GM10847 (cell line): Measurements from ENCODE around the gene UNK.

ENCODE experiments used
- POLR2A ChIP-seq: IDR thresholded peaks from 2 replicates; pipeline ENCODE4 v1.6.1; 2011; ENCODE audit not compliant: insufficient read length; ENCODE audit errors: extremely low read depth

UNK gene

DNA sequence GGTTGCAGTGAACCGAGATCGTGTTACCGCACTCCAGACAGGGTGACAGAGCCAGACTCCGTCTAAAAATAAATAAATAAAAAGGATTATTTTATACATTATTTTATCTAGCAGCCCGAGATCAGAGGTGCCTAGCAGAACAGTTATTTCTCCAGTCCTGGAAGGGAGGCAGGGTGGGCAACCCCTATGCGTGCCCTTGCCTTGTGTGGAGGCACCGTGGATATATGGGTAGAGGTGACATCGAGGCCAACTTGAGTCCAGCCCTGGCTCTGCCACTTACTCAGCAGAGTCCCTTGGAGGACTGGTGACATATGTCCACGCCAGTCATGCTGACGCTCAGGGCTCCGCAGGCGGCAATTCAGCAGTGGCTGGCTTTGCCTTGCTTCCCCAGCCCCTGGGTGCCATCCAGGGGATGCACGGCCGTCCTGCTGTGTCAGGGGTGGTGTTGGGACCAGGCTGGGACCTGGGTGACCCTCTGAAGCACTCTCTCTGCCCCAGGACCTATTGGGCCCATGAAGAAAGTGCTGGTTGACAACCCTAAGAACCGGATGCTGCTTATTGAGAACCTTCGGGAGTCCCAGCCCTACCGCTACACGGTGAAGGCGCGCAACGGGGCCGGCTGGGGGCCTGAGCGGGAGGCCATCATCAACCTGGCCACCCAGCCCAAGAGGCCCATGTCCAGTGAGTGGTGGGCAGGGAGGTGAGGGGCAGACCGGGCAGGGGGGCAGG lies 32.8 kb upstream of the UNK start:
- TF ChIP-seq POLR2A, result no peak

DNA sequence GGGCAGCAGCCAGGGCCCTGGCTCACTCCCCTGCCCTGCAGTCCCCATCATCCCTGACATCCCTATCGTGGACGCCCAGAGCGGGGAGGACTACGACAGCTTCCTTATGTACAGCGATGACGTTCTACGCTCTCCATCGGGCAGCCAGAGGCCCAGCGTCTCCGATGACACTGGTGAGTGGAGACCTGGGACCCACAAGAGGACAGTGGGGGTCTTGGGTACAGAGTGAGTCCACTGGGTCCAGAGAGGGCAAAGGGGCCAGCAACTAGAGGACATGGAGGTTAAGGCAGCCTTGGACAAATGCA lies 32.2 kb upstream of the UNK start:
- TF ChIP-seq POLR2A, result no peak

DNA sequence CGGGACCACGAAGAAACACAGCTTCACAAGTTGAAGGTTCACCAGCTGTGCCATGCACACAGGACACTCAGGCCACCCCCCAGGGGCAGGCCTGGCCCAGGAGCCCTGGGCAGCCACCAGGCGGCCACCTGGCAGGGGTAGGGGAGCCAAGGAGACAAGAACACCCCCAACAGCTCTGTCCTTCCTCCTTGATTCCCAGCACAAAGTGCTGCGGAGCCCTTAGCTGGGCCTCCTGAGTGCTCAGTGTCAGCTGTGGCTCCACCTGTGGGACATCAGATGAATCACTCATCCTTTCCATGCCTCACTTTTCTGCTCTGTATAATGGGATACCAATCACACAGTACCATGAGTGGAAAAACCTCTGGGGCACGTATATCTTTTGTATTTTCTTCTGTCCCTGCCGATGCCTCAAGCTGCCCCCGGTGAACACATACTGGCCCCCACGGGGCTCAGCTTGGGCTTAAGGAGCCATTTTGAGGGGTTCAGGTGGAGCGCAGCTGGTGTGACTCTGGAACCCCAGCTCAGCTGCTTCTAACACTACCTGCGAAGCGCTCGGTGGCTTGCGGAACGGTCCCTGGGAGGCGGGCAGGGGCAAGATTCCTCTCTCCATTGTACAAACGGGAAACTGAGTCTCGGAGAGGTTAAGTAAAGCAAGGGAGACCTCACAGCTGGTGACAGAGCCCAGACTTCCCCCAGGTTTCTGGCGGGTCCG lies 31.6 kb upstream of the UNK start:
- no peak for TF ChIP-seq POLR2A

DNA sequence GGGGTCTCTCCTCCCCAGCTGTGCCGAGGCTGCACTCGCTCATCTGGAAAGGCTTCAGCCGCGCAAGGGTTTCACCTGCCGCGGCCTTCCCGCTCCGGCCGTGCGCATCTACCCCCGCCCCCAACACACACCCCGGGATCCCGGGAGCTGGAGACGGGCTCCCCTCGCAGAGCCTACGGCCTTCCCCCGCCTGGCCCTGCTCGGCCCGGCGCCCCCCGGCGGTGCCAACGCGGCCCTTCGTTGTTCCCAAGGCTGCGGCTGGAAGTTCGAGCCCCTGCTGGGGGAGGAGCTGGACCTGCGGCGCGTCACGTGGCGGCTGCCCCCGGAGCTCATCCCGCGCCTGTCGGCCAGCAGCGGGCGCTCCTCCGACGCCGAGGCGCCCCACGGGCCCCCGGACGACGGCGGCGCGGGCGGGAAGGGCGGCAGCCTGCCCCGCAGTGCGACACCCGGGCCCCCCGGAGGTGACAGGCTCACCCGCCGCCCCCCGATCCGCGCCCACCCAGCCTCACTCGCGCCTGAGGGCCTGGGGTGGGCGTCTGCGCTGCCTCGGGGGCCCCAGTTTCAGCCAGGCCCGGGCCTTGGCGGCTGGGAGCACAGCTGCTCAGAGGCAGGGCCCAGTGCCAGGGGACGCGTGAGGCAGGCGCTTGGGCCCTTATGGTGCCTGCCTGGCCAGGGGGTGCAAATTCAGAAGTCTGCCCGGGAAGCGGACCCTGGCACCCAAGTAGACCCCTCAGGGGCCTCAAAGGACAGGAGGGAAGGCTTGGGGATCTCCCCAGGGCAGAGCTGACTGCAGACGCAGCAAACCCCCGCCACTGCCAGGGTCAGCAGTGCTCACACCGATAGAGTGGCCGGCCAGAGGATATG lies 30.9 kb upstream of the UNK start:
- peak; percentile 25 for TF ChIP-seq POLR2A

DNA sequence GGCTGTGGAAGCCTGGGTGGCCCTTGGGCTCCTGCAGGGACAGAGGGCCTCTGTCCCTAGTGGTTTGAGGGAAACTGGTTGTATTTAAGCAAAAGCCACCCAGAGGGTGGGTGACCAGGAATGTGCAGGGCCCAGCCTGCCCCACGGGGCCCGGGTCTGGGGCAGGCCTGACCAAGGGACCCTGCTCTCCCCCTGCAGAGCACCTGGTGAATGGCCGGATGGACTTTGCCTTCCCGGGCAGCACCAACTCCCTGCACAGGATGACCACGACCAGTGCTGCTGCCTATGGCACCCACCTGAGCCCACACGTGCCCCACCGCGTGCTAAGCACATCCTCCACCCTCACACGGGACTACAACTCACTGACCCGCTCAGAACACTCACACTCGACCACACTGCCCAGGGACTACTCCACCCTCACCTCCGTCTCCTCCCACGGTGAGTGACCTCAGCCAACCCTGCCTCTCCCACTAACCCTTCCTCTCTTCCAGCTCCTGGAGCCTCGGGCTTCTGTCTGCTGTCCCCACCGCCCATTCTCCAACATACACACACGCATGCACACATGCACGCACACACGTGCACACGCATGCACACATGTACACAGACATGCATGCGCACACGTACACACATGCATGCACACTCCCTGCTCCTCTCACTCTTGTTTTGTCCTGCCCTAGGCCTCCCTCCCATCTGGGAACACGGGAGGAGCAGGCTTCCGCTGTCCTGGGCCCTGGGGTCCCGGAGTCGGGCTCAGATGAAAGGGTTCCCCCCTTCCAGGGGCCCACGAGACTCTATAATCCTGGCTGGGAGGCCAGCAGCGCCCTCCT lies 30.0 kb upstream of the UNK start:
- no peak for TF ChIP-seq POLR2A

DNA sequence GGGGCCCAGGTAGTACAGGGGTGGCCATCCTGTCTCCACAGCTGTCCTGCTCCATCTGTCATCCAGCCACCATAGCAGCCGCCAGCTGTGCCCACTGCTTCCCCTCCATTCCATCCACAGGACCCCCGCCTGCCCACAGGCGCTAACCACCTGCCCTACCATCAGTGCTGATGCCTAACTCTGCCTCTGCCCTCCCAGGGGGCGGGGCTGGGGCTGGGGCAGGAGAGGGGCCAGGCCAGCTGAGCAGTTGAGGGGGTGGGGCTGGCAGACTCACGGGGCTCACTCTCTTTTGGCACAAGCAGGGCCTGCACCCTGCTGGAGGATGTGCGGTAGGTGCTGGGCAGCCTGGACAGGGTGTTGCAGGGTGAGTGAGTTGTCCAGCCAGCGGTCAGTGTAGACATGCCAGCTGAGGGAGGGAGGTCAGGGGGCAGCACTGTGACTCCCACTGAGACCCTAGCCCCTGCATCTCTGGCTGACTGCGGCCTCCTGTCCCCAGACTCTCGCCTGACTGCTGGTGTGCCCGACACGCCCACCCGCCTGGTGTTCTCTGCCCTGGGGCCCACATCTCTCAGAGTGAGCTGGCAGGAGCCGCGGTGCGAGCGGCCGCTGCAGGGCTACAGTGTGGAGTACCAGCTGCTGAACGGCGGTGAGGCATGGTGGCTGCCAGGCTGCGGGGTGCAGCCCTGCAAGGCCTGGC lies 29.3 kb upstream of the UNK start:
- TF ChIP-seq POLR2A, result no peak

DNA sequence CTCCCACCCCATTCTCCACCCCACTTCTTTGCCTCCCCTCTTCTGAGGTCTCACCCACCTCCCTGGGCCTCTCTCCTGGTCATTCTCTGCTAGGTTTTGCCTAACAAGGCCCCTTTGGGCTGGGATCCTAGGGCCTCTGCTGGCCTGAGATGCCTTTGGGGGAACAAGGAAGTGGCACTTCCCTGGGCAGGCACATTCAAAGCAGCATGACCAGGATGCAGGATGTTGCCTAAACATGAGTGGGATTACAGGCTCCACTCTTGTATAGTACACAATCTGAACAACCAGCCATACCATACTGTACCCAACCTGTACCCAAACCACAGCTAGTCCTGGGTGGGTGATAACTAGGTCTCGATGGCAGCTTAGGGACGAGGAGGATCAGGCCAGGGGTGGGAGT lies 28.6 kb upstream of the UNK start:
- TF ChIP-seq POLR2A, result no peak

DNA sequence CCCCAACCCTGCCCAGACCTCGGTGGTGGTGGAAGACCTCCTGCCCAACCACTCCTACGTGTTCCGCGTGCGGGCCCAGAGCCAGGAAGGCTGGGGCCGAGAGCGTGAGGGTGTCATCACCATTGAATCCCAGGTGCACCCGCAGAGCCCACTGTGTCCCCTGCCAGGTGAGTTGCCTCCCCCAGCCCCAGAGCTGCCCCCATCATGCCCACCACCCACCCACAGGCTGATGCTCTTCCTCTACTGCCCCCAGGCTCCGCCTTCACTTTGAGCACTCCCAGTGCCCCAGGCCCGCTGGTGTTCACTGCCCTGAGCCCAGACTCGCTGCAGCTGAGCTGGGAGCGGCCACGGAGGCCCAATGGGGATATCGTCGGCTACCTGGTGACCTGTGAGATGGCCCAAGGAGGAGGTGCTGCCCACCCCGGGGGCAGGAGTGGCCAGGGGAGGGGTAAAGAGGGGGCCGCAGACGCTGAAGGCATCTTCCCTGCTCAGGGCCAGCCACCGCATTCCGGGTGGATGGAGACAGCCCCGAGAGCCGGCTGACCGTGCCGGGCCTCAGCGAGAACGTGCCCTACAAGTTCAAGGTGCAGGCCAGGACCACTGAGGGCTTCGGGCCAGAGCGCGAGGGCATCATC lies 28.0 kb upstream of the UNK start:
- no peak for TF ChIP-seq POLR2A

DNA sequence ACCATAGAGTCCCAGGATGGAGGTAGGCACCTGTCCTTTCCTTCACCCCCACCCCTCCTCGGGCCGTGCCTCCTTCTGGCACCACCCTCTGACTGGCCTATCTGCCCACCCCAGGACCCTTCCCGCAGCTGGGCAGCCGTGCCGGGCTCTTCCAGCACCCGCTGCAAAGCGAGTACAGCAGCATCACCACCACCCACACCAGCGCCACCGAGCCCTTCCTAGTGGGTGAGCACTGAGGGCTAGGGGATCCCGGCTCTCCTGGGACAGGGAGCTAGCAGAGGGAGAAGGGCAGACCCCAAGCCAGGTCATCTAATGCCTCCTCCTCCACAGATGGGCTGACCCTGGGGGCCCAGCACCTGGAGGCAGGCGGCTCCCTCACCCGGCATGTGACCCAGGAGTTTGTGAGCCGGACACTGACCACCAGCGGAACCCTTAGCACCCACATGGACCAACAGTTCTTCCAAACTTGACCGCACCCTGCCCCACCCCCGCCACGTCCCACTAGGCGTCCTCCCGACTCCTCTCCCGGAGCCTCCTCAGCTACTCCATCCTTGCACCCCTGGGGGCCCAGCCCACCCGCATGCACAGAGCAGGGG lies 27.4 kb upstream of the UNK start:
- no peak for TF ChIP-seq POLR2A

DNA sequence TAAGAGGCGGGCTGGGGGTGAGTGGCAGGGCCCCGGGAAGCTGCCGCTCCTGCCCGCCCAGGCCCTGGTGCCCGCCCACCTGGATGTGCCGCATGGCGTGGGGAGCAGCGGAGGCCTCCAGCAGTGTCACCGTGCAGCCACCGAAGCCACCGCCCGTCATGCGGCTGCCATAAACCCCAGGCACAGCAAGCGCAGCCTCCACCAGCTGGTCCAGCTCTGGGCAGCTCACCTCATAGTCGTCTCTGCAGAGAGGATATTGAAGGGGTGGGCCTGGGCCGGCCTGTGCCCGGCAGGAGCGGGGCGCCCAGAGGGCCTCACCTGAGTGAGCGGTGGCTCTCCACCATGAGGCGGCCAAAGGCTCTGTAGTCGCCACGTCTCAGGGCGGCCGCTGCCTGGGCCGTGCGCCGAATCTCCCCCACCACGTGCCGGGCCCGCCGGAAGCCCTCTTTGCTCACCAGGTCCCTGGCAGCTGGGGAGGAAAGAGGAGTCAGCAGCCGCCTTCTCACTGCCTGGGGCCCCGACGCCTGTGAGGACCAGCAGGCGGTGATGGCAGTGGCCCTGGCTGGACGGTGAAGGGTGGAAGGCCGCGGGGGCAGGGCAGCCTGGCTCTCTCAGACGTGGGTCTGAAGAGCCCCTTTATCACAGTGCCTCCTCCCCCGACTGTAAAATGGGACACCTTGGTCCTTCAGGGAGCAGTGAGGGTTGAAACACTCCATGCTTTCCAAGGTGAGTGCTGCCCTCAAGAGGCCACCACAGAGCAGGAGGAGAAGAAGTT lies 26.3 kb upstream of the UNK start:
- TF ChIP-seq POLR2A, result no peak

DNA sequence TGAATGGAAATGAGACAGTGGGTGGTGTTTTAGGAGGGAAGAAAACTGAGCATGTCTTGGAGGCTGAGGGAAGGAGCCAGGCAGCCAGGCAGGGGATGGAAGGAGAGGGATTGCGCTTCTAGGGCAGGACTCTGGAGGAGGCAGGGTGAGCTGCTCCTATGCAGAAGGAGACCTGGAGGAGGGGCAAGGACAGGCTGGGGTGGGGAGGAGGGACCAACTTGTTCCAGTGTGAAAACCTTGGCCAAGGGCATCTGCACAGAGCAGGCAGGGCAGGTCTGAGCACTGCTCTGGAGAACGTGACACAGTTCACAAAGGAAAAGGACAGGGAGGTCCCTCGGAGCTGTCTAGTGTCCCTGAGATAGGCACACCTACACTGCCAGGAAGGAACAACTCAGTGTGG lies 25.1 kb upstream of the UNK start:
- no peak for TF ChIP-seq POLR2A

DNA sequence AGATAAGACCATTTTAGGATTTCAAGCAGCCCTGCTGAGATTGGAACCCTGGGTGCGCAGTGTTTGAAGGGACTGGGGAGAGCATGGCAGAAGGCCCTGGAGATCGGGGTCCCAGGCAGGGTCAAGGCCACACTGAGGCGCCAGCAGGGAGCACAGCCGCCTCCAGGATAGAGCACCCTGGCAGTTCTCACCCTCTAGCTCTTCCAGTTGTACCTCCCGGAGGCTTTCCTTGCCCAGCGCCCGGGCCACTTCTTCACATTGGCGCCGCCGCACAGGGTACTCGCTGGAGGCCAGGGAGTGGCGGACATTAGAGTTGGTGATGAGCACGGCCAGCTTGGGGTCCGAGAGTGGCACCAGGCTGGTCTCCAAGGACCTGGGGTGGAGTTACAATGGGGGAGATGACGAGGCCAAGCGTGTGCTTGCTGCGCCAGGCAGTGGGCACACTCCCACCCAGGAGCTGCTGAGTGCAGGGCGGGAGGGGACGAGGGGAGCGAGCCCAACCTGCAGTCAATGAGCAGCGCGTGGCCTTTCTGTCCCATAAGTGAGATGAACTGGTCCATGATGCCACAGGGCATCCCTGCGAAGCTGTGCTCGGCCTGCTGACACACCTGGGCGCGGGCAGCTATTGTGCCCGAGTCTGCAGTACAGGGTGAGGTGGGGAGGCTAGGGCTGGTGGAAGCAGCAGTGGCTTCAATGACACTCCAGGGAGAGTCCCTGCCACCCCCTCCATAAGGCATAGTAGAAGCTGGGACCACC lies 21.9 kb upstream of the UNK start:
- TF ChIP-seq POLR2A, result no peak
